Astrocyte (in vitro differentiated cells and primary cell): ENCODE results near the gene KCNQ5. TPM values are rescaled to one million over a fixed set of nuclear protein-coding genes. Genes with fewer than 3 reads are reported as not detected.

Experiments used
- DNase-seq: peaks from one replicate; pipeline ENCODE4 v3.0.0-alpha.2; 2010; ENCODE audit warnings: low read depth
- FAIRE-seq: peaks from 2 replicates; lab custom pipeline; 2011; peaks lifted over from hg19 to GRCh38; lab: Jason Lieb, UNC
- H2AFZ ChIP-seq: 2 replicates; pipeline ENCODE4 v1.6.0; 2012; ENCODE audit warnings: low read depth, low read length, inconsistent platforms
- H3K27ac ChIP-seq: 2 replicates; pipeline ENCODE4 v1.5.1; 2011; ENCODE audit warnings: low read depth, low read length, inconsistent platforms
- H3K27me3 ChIP-seq: 2 replicates; pipeline ENCODE4 v1.6.0; 2011; ENCODE audit warnings: low read length, inconsistent platforms; ENCODE audit not compliant: insufficient read depth
- H3K36me3 ChIP-seq: 2 replicates; pipeline ENCODE4 v1.5.1; 2011; ENCODE audit warnings: low read length, inconsistent platforms; ENCODE audit not compliant: insufficient read depth
- H3K4me1 ChIP-seq: 2 replicates; pipeline ENCODE4 v1.5.1; 2011; ENCODE audit warnings: low read length, inconsistent platforms; ENCODE audit not compliant: insufficient read depth
- H3K4me2 ChIP-seq: 2 replicates; pipeline ENCODE4 v1.6.0; 2012; ENCODE audit warnings: low read length, inconsistent platforms
- H3K4me3 ChIP-seq: 2 replicates; pipeline ENCODE4 v1.5.1; 2011; ENCODE audit warnings: low read depth, mild to moderate bottlenecking, low read length, inconsistent platforms; ENCODE audit not compliant: insufficient read depth
- H3K79me2 ChIP-seq: 2 replicates; pipeline ENCODE4 v1.6.0; 2012; ENCODE audit warnings: mild to moderate bottlenecking, low read length, inconsistent platforms; ENCODE audit not compliant: insufficient read depth
- H3K9ac ChIP-seq: 2 replicates; pipeline ENCODE4 v1.6.0; 2012; ENCODE audit warnings: mild to moderate bottlenecking, low read length, inconsistent platforms
- H3K9me3 ChIP-seq: 2 replicates; pipeline ENCODE4 v1.5.1; 2012; ENCODE audit warnings: low read depth, mild to moderate bottlenecking, low read length, inconsistent platforms; ENCODE audit not compliant: insufficient read depth
- H4K20me1 ChIP-seq: 2 replicates; pipeline ENCODE4 v1.6.0; 2012; ENCODE audit warnings: low read length, inconsistent platforms; ENCODE audit not compliant: insufficient read depth
- H3K27ac Mint-ChIP-seq: one replicate; pipeline ENCODE4 v1.8.0; 2021; ENCODE audit warnings: mild to moderate bottlenecking, mixed read lengths; ENCODE audit not compliant: unreplicated experiment
- H3K27me3 Mint-ChIP-seq: one replicate; pipeline ENCODE4 v1.8.0; 2021; ENCODE audit warnings: low read depth, mixed read lengths; ENCODE audit not compliant: unreplicated experiment
- H3K36me3 Mint-ChIP-seq: one replicate; pipeline ENCODE4 v1.8.0; 2021; ENCODE audit warnings: low read depth, mixed read lengths; ENCODE audit not compliant: unreplicated experiment
- H3K4me1 Mint-ChIP-seq: one replicate; pipeline ENCODE4 v1.8.0; 2021; ENCODE audit warnings: low read depth, mixed read lengths; ENCODE audit not compliant: unreplicated experiment
- H3K4me3 Mint-ChIP-seq: one replicate; pipeline ENCODE4 v1.8.0; 2021; ENCODE audit warnings: mild to moderate bottlenecking, moderate library complexity, mixed read lengths; ENCODE audit not compliant: unreplicated experiment
- H3K9me3 Mint-ChIP-seq: one replicate; pipeline ENCODE4 v1.8.0; 2021; ENCODE audit warnings: mild to moderate bottlenecking, mixed read lengths; ENCODE audit not compliant: unreplicated experiment
- CTCF ChIP-seq: IDR thresholded peaks from 2 replicates; pipeline ENCODE4 v1.5.1; 2011; ENCODE audit warnings: low read depth, mild to moderate bottlenecking, inconsistent platforms, low read length, moderate library complexity; ENCODE audit not compliant: insufficient read depth
- EZH2 ChIP-seq: IDR thresholded peaks from 2 replicates; pipeline ENCODE4 v1.6.1; 2012; ENCODE audit warnings: mild to moderate bottlenecking, low read length, inconsistent platforms; ENCODE audit not compliant: insufficient read depth
- total RNA-seq: library from RNA; stranded (reverse); gene quantifications from 2 replicates; pipeline ENCODE4 v1.2.1, GENCODE V29; 2021

Gene KCNQ5
- total RNA-seq, 1 donor from 2014 or later: 2.0 TPM

- no peaks in the 10 kb centered on the region for H3K27me3 ChIP-seq
- Mint-ChIP-seq H3K9me3 (no peaks in the 10 kb centered on the region), H3K27me3 (no peaks in the 10 kb centered on the region), H3K27ac (no peak overlapping the region), H3K36me3 (no peaks in the 10 kb centered on the region), H3K4me1 (no peaks in the 10 kb centered on the region), H3K4me3 (no peak overlapping the region)
- DNase-seq (no peak), FAIRE-seq (no peak)
- no peaks in the 10 kb centered on the region for H3K79me2 ChIP-seq
- H4K20me1 ChIP-seq: no peaks in the 10 kb centered on the region
- no peaks in the 10 kb centered on the region for H3K36me3 ChIP-seq
- no peaks in the 10 kb centered on the region for H3K9me3 ChIP-seq
- no peak overlapping the region for H2AFZ ChIP-seq
- no peak overlapping the region for H3K9ac ChIP-seq
- no peak overlapping the region for H3K4me3 ChIP-seq
- H3K27ac ChIP-seq: no peak overlapping the region
- H3K4me2 ChIP-seq: no peak overlapping the region
- TF ChIP-seq CTCF (no peak), EZH2 (no peak)
- H3K4me1 ChIP-seq: no peaks in the 10 kb centered on the region
Measured at GRCh38 chr6:72661411-72661810, 39.5 kb downstream of the KCNQ5 start.

GRCh38 chr6:72665599-72665998 lies 43.7 kb downstream of the KCNQ5 start:
- no peak overlapping the region for H3K27ac ChIP-seq
- H3K27me3 ChIP-seq: no peaks in the 10 kb centered on the region
- no peaks in the 10 kb centered on the region for H3K9me3 Mint-ChIP-seq
- DNase-seq (no peak), FAIRE-seq (no peak)
- H3K4me1 ChIP-seq: no peaks in the 10 kb centered on the region
- H3K4me1 Mint-ChIP-seq: no peaks in the 10 kb centered on the region
- H4K20me1 ChIP-seq: no peaks in the 10 kb centered on the region
- H3K4me3 ChIP-seq: no peak overlapping the region
- TF ChIP-seq EZH2 (no peak), CTCF (no peak)
- no peaks in the 10 kb centered on the region for H3K27me3 Mint-ChIP-seq
- no peaks in the 10 kb centered on the region for H3K36me3 ChIP-seq
- no peak overlapping the region for H3K4me2 ChIP-seq
- H3K36me3 Mint-ChIP-seq: no peaks in the 10 kb centered on the region
- no peak overlapping the region for H3K9ac ChIP-seq
- H3K27ac Mint-ChIP-seq: no peak overlapping the region
- no peaks in the 10 kb centered on the region for H3K79me2 ChIP-seq
- no peak overlapping the region for H3K4me3 Mint-ChIP-seq
- H3K9me3 ChIP-seq: no peaks in the 10 kb centered on the region
- H2AFZ ChIP-seq: no peak overlapping the region

- no peak overlapping the region for H3K4me3 ChIP-seq
- no peak overlapping the region for H3K9ac ChIP-seq
- H3K36me3 ChIP-seq: no peaks in the 10 kb centered on the region
- Mint-ChIP-seq H3K4me1 (no peaks in the 10 kb centered on the region), H3K4me3 (no peak overlapping the region), H3K27ac (no peak overlapping the region), H3K27me3 (no peaks in the 10 kb centered on the region), H3K9me3 (no peaks in the 10 kb centered on the region), H3K36me3 (no peaks in the 10 kb centered on the region)
- no peak for TF ChIP-seq EZH2
- TF ChIP-seq CTCF: no peak
- no peak overlapping the region for H2AFZ ChIP-seq
- H4K20me1 ChIP-seq: no peaks in the 10 kb centered on the region
- no peak for DNase-seq
- no peaks in the 10 kb centered on the region for H3K4me1 ChIP-seq
- no peaks in the 10 kb centered on the region for H3K27me3 ChIP-seq
- no peak overlapping the region for H3K27ac ChIP-seq
- H3K79me2 ChIP-seq: no peaks in the 10 kb centered on the region
- H3K9me3 ChIP-seq: no peaks in the 10 kb centered on the region
- no peak overlapping the region for H3K4me2 ChIP-seq
- no peak for FAIRE-seq
Measured at GRCh38 chr6:72669324-72669723, 47.5 kb downstream of the KCNQ5 start.
